NOMO-1 (cell line): Measurements from ENCODE around the gene BORCS8.
A peak's percentile ranks its signal among the peaks of the same experiment; 100 is the strongest.
"Not testable (repeated sequence)": the region's sequence is repeated elsewhere in the genome, so short reads cannot be mapped to it uniquely, and the experiment has no call there.

Experiments
- DNase-seq, 2 experiments: peaks; one replicate each; lab custom pipeline; 2025; ENCODE audit not compliant: unreplicated experiment in 2 of 2; lab: John Stamatoyannopoulos, UW

BORCS8 gene

GRCh38 chr19:19192078-19192882 lies at the start of gene BORCS8, which contains the start of gene RFXANK:
TSS of gene BORCS8 (minus strand) at chr19:19192152. CDS start at chr19:19192117, 35 bp downstream.
TSS of gene RFXANK (plus strand) at chr19:19192258. CDS start at chr19:19193947, 1,689 bp downstream.
- peak; percentile 98 to 99 for DNase-seq

- DNase-seq, result no peak
These were observed 48.5 kb upstream of the BORCS8 start for GRCh38 chr19:19240476-19240875.

GRCh38 chr19:19239675-19240074 lies 47.7 kb upstream of the BORCS8 start:
- DNase-seq, result no peak

- no peak for DNase-seq
These were observed 46.4 kb upstream of the BORCS8 start for GRCh38 chr19:19238126-19238894.

- no peak for DNase-seq
These were observed 44.2 kb upstream of the BORCS8 start for GRCh38 chr19:19236173-19236572.

GRCh38 chr19:19234220-19234816 lies 42.4 kb upstream of the BORCS8 start:
- no peak for DNase-seq

- DNase-seq, result no peak
These were observed 40.3 kb upstream of the BORCS8 start for GRCh38 chr19:19232261-19232721.

GRCh38 chr19:19230999-19231398 lies 39.0 kb upstream of the BORCS8 start:
- DNase-seq, result no peak

- no peak for DNase-seq
These were observed 37.7 kb upstream of the BORCS8 start for GRCh38 chr19:19229701-19230100.

- DNase-seq, result no peak
These were observed 35.3 kb upstream of the BORCS8 start for GRCh38 chr19:19227217-19227616.

GRCh38 chr19:19226663-19227062 lies 34.7 kb upstream of the BORCS8 start:
- no peak for DNase-seq

- DNase-seq, result no peak
These were observed 34.3 kb upstream of the BORCS8 start for GRCh38 chr19:19226204-19226603.

GRCh38 chr19:19224852-19225494 lies 33.0 kb upstream of the BORCS8 start:
- peak; percentile 72 to 80 for DNase-seq

GRCh38 chr19:19224150-19224851 lies 32.3 kb upstream of the BORCS8 start:
- no peak for DNase-seq

- no peak for DNase-seq
These were observed 31.7 kb upstream of the BORCS8 start for GRCh38 chr19:19223636-19224035.

- DNase-seq, result no peak
These were observed 31.1 kb upstream of the BORCS8 start for GRCh38 chr19:19223060-19223459.

GRCh38 chr19:19221000-19221399 lies 29.0 kb upstream of the BORCS8 start:
- not testable (repeated sequence) for DNase-seq

- DNase-seq, result no peak
These were observed 27.0 kb upstream of the BORCS8 start for GRCh38 chr19:19218911-19219310.

GRCh38 chr19:19217099-19217498 lies 25.1 kb upstream of the BORCS8 start:
- DNase-seq, result no peak

- no peak for DNase-seq
These were observed 23.8 kb upstream of the BORCS8 start for GRCh38 chr19:19215792-19216191.
